ENCODE data around the gene ZNF566.

GRCh38 chr19:36420961-36421748, 68.2 kb downstream of the ZNF566 start:
- TF ChIP-seq POLR2AphosphoS5 (IDR thresholded peaks at IDR 0.05) (peak in 1 of 2 donors; percentile 37), POLR2A (IDR thresholded peaks at IDR 0.05; ENCODE audit: low read depth) (no peak), CTCF (IDR thresholded peaks at IDR 0.05) (no peak), EP300 (IDR thresholded peaks at IDR 0.05) (no peak)

Measured in esophagus muscularis mucosa (tissue), 4 donors.